SK-N-SH treated with all-trans-retinoic acid at 6 μM for 48 hours (cell line): Measurements from ENCODE around the gene CPEB3.

Experiments used
- ATAC-seq: fragments of 200-7000 bp; cut with Tn5 transposase; 3 replicates; pipeline ENCODE4 v1.9.1; 2020; ENCODE audit warnings: mild to moderate bottlenecking, moderate library complexity
- ARNTL ChIP-seq: fragments of 450-650 bp; formaldehyde crosslinking; IDR thresholded peaks from 2 replicates; pipeline ENCODE4 v1.5.0; 2020; ENCODE audit warnings: low read depth, mild to moderate bottlenecking, moderate library complexity, borderline replicate concordance
- BACH2 ChIP-seq: fragments of 250-450 bp; sonication (Bioruptor Pico); IDR thresholded peaks from 2 replicates; pipeline ENCODE4 v1.9.0; 2021; ENCODE audit warnings: mild to moderate bottlenecking, borderline replicate concordance
- CREB5 ChIP-seq: fragments of 250-450 bp; sonication (Bioruptor Pico); IDR thresholded peaks from 2 replicates; pipeline ENCODE4 v1.5.1; 2020; ENCODE audit warnings: low read depth, mild to moderate bottlenecking, moderate library complexity
- CSDC2 ChIP-seq: fragments of 250-450 bp; sonication (Bioruptor Pico); IDR thresholded peaks from 2 replicates; pipeline ENCODE4 v1.5.0; 2020; ENCODE audit warnings: mild to moderate bottlenecking, moderate library complexity
- CSRNP3 ChIP-seq: fragments of 250-450 bp; sonication (Bioruptor Pico); IDR thresholded peaks from 2 replicates; pipeline ENCODE4 v1.5.1; 2021; ENCODE audit warnings: mild to moderate bottlenecking, moderate library complexity
- ESRRG ChIP-seq: fragments of 250-450 bp; sonication (Bioruptor Pico); IDR thresholded peaks from 2 replicates; pipeline ENCODE4 v1.6.1; 2021; ENCODE audit warnings: mild to moderate bottlenecking
- GLIS3 ChIP-seq: fragments of 250-450 bp; sonication (Bioruptor Pico); IDR thresholded peaks from 2 replicates; pipeline ENCODE4 v1.5.0; 2020; ENCODE audit warnings: mild to moderate bottlenecking, moderate library complexity
- ISL1 ChIP-seq: fragments of 250-450 bp; sonication (Bioruptor Pico); IDR thresholded peaks from 2 replicates; pipeline ENCODE4 v2.1.2; 2022; ENCODE audit warnings: mild to moderate bottlenecking, moderate library complexity
- OSR1 ChIP-seq: fragments of 250-450 bp; sonication (Bioruptor Pico); IDR thresholded peaks from 2 replicates; pipeline ENCODE4 v1.8.0; 2022; ENCODE audit warnings: moderate library complexity, mild to moderate bottlenecking, inconsistent platforms
- PATZ1 ChIP-seq: fragments of 250-450 bp; sonication (Bioruptor Pico); IDR thresholded peaks from 2 replicates; pipeline ENCODE4 v1.8.0; 2020; ENCODE audit warnings: mild to moderate bottlenecking, moderate library complexity, borderline replicate concordance
- POU6F1 ChIP-seq: fragments of 250-450 bp; sonication (Bioruptor Pico); IDR thresholded peaks from 2 replicates; pipeline ENCODE4 v1.8.0; 2021; ENCODE audit warnings: low read depth, mild to moderate bottlenecking, moderate library complexity, borderline replicate concordance
- PPARA ChIP-seq: fragments of 250-450 bp; sonication (Bioruptor Pico); IDR thresholded peaks from 2 replicates; pipeline ENCODE4 v1.5.0; 2020; ENCODE audit warnings: mild to moderate bottlenecking, borderline replicate concordance
- RARB ChIP-seq: fragments of 250-450 bp; sonication (Bioruptor Pico); IDR thresholded peaks from 2 replicates; pipeline ENCODE4 v1.8.0; 2021; ENCODE audit warnings: mild to moderate bottlenecking, moderate library complexity
- SNAI2 ChIP-seq: fragments of 250-450 bp; sonication (Bioruptor Pico); IDR thresholded peaks from 2 replicates; pipeline ENCODE4 v1.5.0; 2020; ENCODE audit warnings: mild to moderate bottlenecking, moderate library complexity
- TCF4 ChIP-seq: fragments of 250-450 bp; sonication (Bioruptor Pico); IDR thresholded peaks from 2 replicates; pipeline ENCODE4 v1.8.0; 2021; ENCODE audit warnings: mild to moderate bottlenecking, moderate library complexity, borderline replicate concordance
- TOX ChIP-seq: fragments of 250-450 bp; sonication (Bioruptor Pico); IDR thresholded peaks from 2 replicates; pipeline ENCODE4 v1.8.0; 2021; ENCODE audit warnings: mild to moderate bottlenecking, moderate library complexity, borderline replicate concordance
- ZC3H10 ChIP-seq: fragments of 250-450 bp; sonication (Bioruptor Pico); IDR thresholded peaks from 2 replicates; pipeline ENCODE4 v1.5.1; 2021; ENCODE audit warnings: mild to moderate bottlenecking, moderate library complexity
- ZFP3 ChIP-seq: fragments of 250-450 bp; sonication (Bioruptor Pico); IDR thresholded peaks from 2 replicates; pipeline ENCODE4 v1.5.0; 2020; ENCODE audit warnings: mild to moderate bottlenecking, moderate library complexity
- ZFP30 ChIP-seq: fragments of 450-650 bp; formaldehyde crosslinking; IDR thresholded peaks from 2 replicates; pipeline ENCODE4 v1.5.0; 2022; ENCODE audit warnings: mild to moderate bottlenecking, moderate library complexity
- ZNF565 ChIP-seq: fragments of 450-650 bp; formaldehyde crosslinking; conservative IDR thresholded peaks from 2 replicates; pipeline ENCODE4 v1.5.0; 2020; ENCODE audit warnings: low read depth, mild to moderate bottlenecking, moderate library complexity
- ZNF70 ChIP-seq: fragments of 450-650 bp; formaldehyde crosslinking; IDR thresholded peaks from 2 replicates; pipeline ENCODE4 v1.5.0; 2020; ENCODE audit warnings: mild to moderate bottlenecking, moderate library complexity
- ZNF8 ChIP-seq: fragments of 450-650 bp; formaldehyde crosslinking; IDR thresholded peaks from 2 replicates; pipeline ENCODE4 v1.5.0; 2020; ENCODE audit warnings: mild to moderate bottlenecking, moderate library complexity

The CPEB3 gene

GRCh38 chr10:92113911-92114600, 176.8 kb downstream of the CPEB3 start (continued):
- TF ChIP-seq PATZ1 (CRISPR knock-in tag), result no peak

- ATAC-seq, result no peak
- no peak for TF ChIP-seq CSDC2
- TF ChIP-seq CSRNP3 (CRISPR knock-in tag), result no peak
- TF ChIP-seq ZNF565, result no peak
- TF ChIP-seq OSR1, result no peak
- TF ChIP-seq GLIS3 (CRISPR knock-in tag), result no peak
- TF ChIP-seq ZNF70 (CRISPR knock-in tag), result no peak
- TF ChIP-seq SNAI2 (CRISPR knock-in tag), result no peak
- no peak for TF ChIP-seq PATZ1 (CRISPR knock-in tag)
- TF ChIP-seq ZFP30 (CRISPR knock-in tag), result no peak
- TF ChIP-seq ZFP3 (CRISPR knock-in tag), result no peak
- no peak for TF ChIP-seq RARB (CRISPR knock-in tag)
- no peak for TF ChIP-seq ESRRG
- TF ChIP-seq TCF4 (CRISPR knock-in tag), result no peak
- TF ChIP-seq ARNTL (CRISPR knock-in tag), result no peak
- no peak for TF ChIP-seq ZNF8
- TF ChIP-seq ISL1 (CRISPR knock-in tag), result no peak
- no peak for TF ChIP-seq TOX (CRISPR knock-in tag)
These were observed 178.4 kb downstream of the CPEB3 start for GRCh38 chr10:92112462-92112861.

- no peak for ATAC-seq
- no peak for TF ChIP-seq POU6F1 (CRISPR knock-in tag)
- no peak for TF ChIP-seq CREB5 (CRISPR knock-in tag)
- no peak for TF ChIP-seq PPARA (CRISPR knock-in tag)
- TF ChIP-seq OSR1, result no peak
- no peak for TF ChIP-seq ESRRG
- no peak for TF ChIP-seq PATZ1 (CRISPR knock-in tag)
- no peak for TF ChIP-seq TCF4 (CRISPR knock-in tag)
- no peak for TF ChIP-seq ZNF565
- TF ChIP-seq CSDC2, result no peak
- no peak for TF ChIP-seq RARB (CRISPR knock-in tag)
- no peak for TF ChIP-seq ZC3H10 (CRISPR knock-in tag)
- no peak for TF ChIP-seq BACH2 (CRISPR knock-in tag)
- TF ChIP-seq ARNTL (CRISPR knock-in tag), result no peak
- no peak for TF ChIP-seq CSRNP3 (CRISPR knock-in tag)
- no peak for TF ChIP-seq ZNF70 (CRISPR knock-in tag)
- TF ChIP-seq GLIS3 (CRISPR knock-in tag), result no peak
- TF ChIP-seq TOX (CRISPR knock-in tag), result no peak
- no peak for TF ChIP-seq ZNF8
These were observed 179.4 kb downstream of the CPEB3 start for GRCh38 chr10:92111336-92111939.
